Measurements from ENCODE around the gene PXK. TPM values are rescaled to one million over a fixed set of nuclear protein-coding genes. Genes with fewer than 3 reads are reported as not detected.
A peak's percentile ranks its signal among the peaks of the same experiment; 100 is the strongest.

The PXK gene
- total RNA-seq, 6 donors from 2014 or later: 17.6 to 38.8 (median 23.2) TPM

- DNase-seq: no peak
- H3K9me3 ChIP-seq: no peaks in the 10 kb centered on the region
- no peaks in the 10 kb centered on the region for H3K27me3 ChIP-seq
- H3K27ac ChIP-seq: no peak overlapping the region
- WGBS, 2 donors: 73% methylated on average over 2 of the region's 2 CpGs
- no peak overlapping the region for H3K4me3 ChIP-seq
- peaks cover 0 to 4% (median 3%) of the 10 kb centered on the region in 4 donors for H3K4me1 ChIP-seq
- ATAC-seq (ENCODE audit: low FRiP score in 2 of 2): no peak
- TF ChIP-seq POLR2A (IDR thresholded peaks at IDR 0.05): no peak
- TF ChIP-seq POLR2AphosphoS5 (IDR thresholded peaks at IDR 0.05): no peak
- TF ChIP-seq, protein P1, sequence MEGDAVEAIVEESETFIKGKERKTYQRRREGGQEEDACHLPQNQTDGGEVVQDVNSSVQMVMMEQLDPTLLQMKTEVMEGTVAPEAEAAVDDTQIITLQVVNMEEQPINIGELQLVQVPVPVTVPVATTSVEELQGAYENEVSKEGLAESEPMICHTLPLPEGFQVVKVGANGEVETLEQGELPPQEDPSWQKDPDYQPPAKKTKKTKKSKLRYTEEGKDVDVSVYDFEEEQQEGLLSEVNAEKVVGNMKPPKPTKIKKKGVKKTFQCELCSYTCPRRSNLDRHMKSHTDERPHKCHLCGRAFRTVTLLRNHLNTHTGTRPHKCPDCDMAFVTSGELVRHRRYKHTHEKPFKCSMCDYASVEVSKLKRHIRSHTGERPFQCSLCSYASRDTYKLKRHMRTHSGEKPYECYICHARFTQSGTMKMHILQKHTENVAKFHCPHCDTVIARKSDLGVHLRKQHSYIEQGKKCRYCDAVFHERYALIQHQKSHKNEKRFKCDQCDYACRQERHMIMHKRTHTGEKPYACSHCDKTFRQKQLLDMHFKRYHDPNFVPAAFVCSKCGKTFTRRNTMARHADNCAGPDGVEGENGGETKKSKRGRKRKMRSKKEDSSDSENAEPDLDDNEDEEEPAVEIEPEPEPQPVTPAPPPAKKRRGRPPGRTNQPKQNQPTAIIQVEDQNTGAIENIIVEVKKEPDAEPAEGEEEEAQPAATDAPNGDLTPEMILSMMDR (IDR thresholded peaks at IDR 0.05): no peak
- TF ChIP-seq EP300 (IDR thresholded peaks at IDR 0.05): no peak
- peaks cover 33 to 99% (median 71%) of the 10 kb centered on the region in 4 donors for H3K36me3 ChIP-seq
These were observed 93.1 kb downstream of the PXK start for GRCh38 chr3:58425782-58426181.

DNA sequence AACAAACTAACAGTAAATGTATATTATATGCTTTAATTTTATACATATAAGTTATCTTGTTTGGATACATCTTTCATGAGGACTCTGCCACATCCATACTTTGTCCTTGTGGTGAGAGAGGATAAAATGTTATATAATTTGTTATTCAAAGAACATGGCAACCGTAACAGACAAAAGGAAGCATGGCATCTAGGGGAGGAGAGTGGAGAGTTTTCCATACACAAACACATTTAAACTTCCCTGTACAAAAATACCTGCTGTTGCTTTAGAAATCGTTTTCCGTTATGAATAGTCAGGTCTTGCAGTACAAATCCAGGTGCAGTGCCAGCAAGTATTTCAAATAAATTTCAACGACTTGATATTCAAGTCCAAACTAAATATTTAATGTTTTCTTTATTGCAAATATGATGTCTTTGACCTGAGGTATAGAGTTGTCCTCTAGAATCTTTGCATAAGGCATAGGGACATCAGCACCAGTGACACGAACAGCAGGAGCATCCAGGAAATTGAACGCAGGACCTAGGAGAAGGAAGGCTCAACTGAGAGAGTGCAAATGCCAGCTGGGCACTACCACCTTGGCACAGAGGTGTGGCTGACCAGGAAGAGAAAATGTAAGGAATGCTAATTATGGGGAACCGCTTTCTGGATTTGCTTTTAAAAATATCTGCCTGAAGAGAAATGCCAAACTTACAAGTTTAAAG, 95.1 kb downstream of the PXK start:
- H3K4me3 ChIP-seq: no peak overlapping the region
- 69 to 81% methylated on average over 7 of the region's 7 CpGs for WGBS, 2 donors
- peaks cover 7 to 12% (median 10%) of the 10 kb centered on the region in 4 donors for H3K4me1 ChIP-seq
- DNase-seq: no peak
- ATAC-seq (ENCODE audit: low FRiP score in 2 of 2): no peak
- peaks cover 33 to 87% (median 68%) of the 10 kb centered on the region in 4 donors for H3K36me3 ChIP-seq
- no peak overlapping the region for H3K27ac ChIP-seq
- no peak for TF ChIP-seq EP300 (IDR thresholded peaks at IDR 0.05)
- TF ChIP-seq POLR2AphosphoS5 (IDR thresholded peaks at IDR 0.05): no peak
- TF ChIP-seq POLR2A (IDR thresholded peaks at IDR 0.05): no peak
- TF ChIP-seq, protein P1 (IDR thresholded peaks at IDR 0.05): no peak
- H3K9me3 ChIP-seq: no peaks in the 10 kb centered on the region
- no peaks in the 10 kb centered on the region for H3K27me3 ChIP-seq

DNA sequence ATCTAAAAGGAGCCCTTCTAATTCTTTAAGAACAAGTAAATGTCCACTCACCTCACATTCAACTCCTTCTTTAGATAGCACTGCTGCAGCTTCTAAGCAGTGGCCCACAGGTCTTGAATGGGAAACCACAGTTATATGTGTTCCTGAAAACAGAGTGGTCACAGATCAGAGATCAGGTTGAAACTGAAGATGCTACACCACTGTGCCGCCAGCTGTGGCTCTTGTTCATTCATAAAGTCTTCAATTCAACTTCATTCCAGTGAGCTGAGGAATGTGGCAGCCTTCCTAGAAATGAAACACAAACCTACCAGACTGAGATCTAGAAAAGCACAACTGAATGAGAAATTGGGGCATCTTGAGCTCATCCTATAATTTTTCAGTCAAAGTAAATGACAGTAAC, 97.0 kb downstream of the PXK start:
- peaks cover 16 to 23% (median 18%) of the 10 kb centered on the region in 4 donors for H3K4me1 ChIP-seq
- WGBS, 2 donors: 0 to 95% methylated on average over 1 of the region's 1 CpG

DNA sequence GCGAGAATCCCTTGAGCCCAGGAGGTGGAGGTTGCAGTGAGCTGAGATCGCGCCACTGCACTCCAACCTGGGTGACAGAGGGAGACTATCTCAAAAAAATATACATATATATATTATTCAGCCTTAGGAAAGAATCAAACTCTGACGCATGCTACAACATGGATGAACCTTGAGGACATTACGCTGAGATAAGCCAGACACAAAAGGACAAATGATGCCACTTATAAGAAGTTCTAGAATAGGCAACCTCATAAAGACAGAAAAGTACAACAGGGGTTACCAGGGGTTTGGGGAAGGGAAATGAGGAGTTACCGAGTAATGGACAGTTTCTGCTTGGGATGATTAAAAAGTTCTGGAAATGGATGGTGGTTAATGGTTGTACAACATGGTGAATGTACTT, 100.2 kb downstream of the PXK start:
- H3K27me3 ChIP-seq: no peaks in the 10 kb centered on the region
- H3K36me3 ChIP-seq: peaks cover 22 to 38% (median 37%) of the 10 kb centered on the region in 4 donors
- ATAC-seq (ENCODE audit: low FRiP score in 2 of 2): no peak
- H3K27ac ChIP-seq: peak overlapping the region; percentile 88 to 93 (median 90)
- DNase-seq: no peak
- WGBS, 2 donors: 67 to 68% methylated on average over 6 of the region's 6 CpGs
- no peak for TF ChIP-seq POLR2AphosphoS5 (IDR thresholded peaks at IDR 0.05)
- TF ChIP-seq EP300 (IDR thresholded peaks at IDR 0.05): no peak
- TF ChIP-seq, protein P1 (IDR thresholded peaks at IDR 0.05): no peak
- TF ChIP-seq POLR2A (IDR thresholded peaks at IDR 0.05): no peak
- peak overlapping the region; percentile 56 to 96 (median 80) for H3K4me3 ChIP-seq
- no peaks in the 10 kb centered on the region for H3K9me3 ChIP-seq
- H3K4me1 ChIP-seq: peaks cover 20 to 27% (median 22%) of the 10 kb centered on the region in 4 donors

More for the DNA sequence above, 97.0 kb downstream of the PXK start:
- Histone ChIP-seq H3K27ac (no peak overlapping the region), H3K4me3 (no peak overlapping the region), H3K27me3 (no peaks in the 10 kb centered on the region), H3K9me3 (no peaks in the 10 kb centered on the region), H3K36me3 (peaks cover 33 to 69% (median 62%) of the 10 kb centered on the region in 4 donors)
- no peak for DNase-seq
- ATAC-seq (ENCODE audit: low FRiP score in 2 of 2): no peak
- TF ChIP-seq POLR2AphosphoS5 (IDR thresholded peaks at IDR 0.05) (no peak), EP300 (IDR thresholded peaks at IDR 0.05) (no peak), POLR2A (IDR thresholded peaks at IDR 0.05) (no peak)
- TF ChIP-seq, protein P1 (IDR thresholded peaks at IDR 0.05): no peak
